HL-60 (cell line): ENCODE results near the gene NUDCD3.

Source experiments
- CTCF ChIP-seq: IDR thresholded peaks from one replicate; pipeline ENCODE4 v1.5.1; 2011; ENCODE audit warnings: low read length, control low read depth, inconsistent platforms; ENCODE audit not compliant: insufficient read depth
- POLR2AphosphoS5 ChIP-seq: IDR thresholded peaks from 2 replicates; pipeline ENCODE4 v1.6.1; 2012; ENCODE audit warnings: low read depth

- TF ChIP-seq CTCF (no peak), POLR2AphosphoS5 (no peak)
Measured at GRCh38 chr7:44515590-44516268, 25.3 kb upstream of the NUDCD3 start.
